Peyer's patch (tissue), 4 donors: Measurements from ENCODE around the gene CLEC4G. TPM values are rescaled to one million over a fixed set of nuclear protein-coding genes. Genes with fewer than 3 reads are reported as not detected.

ENCODE experiments used
- DNase-seq, 3 donors: peaks; one replicate each; pipeline ENCODE4 v3.0.0-alpha.2; 2017 to 2019
- H3K27ac ChIP-seq, 4 donors: fragments of 200-600 bp; sonication (generic); one replicate each; pipeline ENCODE4 v1.5.1; 2016 to 2019
- H3K27me3 ChIP-seq, 2 donors: fragments of 200-600 bp; sonication (generic); one replicate each; pipeline ENCODE4 v1.5.1; 2019
- H3K36me3 ChIP-seq, 3 donors: fragments of 200-600 bp; sonication (generic); one replicate each; pipeline ENCODE4 v1.5.1; 2016 to 2019
- H3K4me1 ChIP-seq, 4 donors: fragments of 200-600 bp; sonication (generic); one replicate each; pipeline ENCODE4 v1.5.1; 2016 to 2019
- H3K4me3 ChIP-seq, 4 donors: fragments of 200-600 bp; sonication (generic); 1 replicate in 3 of 4; 2 replicates in 1 of 4; pipeline ENCODE4 v1.5.1; 2016 to 2019; ENCODE audit warnings: mild to moderate bottlenecking in 1 of 4
- H3K9me3 ChIP-seq, 4 donors: fragments of 200-600 bp; sonication (generic); one replicate each; pipeline ENCODE4 v1.5.1; 2016 to 2019; ENCODE audit warnings: mild to moderate bottlenecking in 1 of 4
- POLR2A ChIP-seq, 2 donors: fragments of 450-650 bp; IDR thresholded peaks; one replicate each; pipeline ENCODE4 v1.5.1; 2017; ENCODE audit warnings: antibody characterized with exemption in 2 of 2, mild to moderate bottlenecking in 2 of 2, moderate library complexity in 2 of 2
- total RNA-seq, 4 donors: library from RNA; depleted of rRNA; stranded (reverse); fragments of >200 nt; gene quantifications; one replicate each; pipeline ENCODE4 v1.1.0, GENCODE V29; 2016
- TF ChIP-seq, protein P1 (sequence below), 6 experiments: fragments of 450-650 bp in 4 of 6; fragments of 200-600 bp in 2 of 6; sonication (generic) in 1 of 6; IDR thresholded peaks; one replicate each; pipeline ENCODE4 v1.5.1; 2017 to 2019; ENCODE audit warnings: antibody characterized with exemption in 6 of 6, mild to moderate bottlenecking in 3 of 6, moderate library complexity in 1 of 6

The CLEC4G gene
- total RNA-seq, 4 donors from 2014 or later, result 1.1 TPM; not detected in 3

DNA sequence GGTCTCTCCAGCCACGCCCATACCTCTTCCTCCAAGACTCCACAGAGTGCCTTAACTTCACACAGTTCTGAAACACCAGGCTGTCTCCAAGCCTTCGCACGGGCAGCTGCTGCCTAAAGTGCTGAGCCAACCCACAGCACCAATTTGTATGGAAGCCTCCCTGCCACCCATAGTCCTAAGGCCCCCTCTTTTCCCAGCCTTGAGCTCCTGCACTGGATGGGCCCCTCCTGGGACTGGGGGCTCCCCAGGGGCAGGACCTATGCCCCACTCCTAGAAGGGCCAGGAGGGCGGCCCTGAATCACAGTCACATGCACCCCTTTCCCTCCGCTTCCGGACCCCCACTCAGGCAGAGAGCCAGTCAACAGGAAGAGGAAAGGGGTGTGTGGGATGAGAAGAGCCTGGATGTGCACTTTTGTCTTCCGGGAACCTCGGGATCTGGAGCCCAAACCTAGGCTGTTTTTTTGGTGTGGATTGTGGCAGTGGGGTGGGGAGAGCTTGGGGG is 24.9 kb downstream of the CLEC4G start:
- Histone ChIP-seq H3K9me3 (no peaks in the 10 kb centered on the region), H3K27me3 (no peaks in the 10 kb centered on the region), H3K36me3 (no peaks in the 10 kb centered on the region), H3K27ac (peak overlapping the region in 3 of 4 donors; percentile 8 to 82 (median 49)), H3K4me3 (no peak overlapping the region), H3K4me1 (peaks cover 0 to 41% (median 3%) of the 10 kb centered on the region in 4 donors)
- no peak for TF ChIP-seq POLR2A (IDR thresholded peaks at IDR 0.05)
- TF ChIP-seq, protein P1, sequence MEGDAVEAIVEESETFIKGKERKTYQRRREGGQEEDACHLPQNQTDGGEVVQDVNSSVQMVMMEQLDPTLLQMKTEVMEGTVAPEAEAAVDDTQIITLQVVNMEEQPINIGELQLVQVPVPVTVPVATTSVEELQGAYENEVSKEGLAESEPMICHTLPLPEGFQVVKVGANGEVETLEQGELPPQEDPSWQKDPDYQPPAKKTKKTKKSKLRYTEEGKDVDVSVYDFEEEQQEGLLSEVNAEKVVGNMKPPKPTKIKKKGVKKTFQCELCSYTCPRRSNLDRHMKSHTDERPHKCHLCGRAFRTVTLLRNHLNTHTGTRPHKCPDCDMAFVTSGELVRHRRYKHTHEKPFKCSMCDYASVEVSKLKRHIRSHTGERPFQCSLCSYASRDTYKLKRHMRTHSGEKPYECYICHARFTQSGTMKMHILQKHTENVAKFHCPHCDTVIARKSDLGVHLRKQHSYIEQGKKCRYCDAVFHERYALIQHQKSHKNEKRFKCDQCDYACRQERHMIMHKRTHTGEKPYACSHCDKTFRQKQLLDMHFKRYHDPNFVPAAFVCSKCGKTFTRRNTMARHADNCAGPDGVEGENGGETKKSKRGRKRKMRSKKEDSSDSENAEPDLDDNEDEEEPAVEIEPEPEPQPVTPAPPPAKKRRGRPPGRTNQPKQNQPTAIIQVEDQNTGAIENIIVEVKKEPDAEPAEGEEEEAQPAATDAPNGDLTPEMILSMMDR (IDR thresholded peaks at IDR 0.05), result no peak
- DNase-seq, result no peak

DNA sequence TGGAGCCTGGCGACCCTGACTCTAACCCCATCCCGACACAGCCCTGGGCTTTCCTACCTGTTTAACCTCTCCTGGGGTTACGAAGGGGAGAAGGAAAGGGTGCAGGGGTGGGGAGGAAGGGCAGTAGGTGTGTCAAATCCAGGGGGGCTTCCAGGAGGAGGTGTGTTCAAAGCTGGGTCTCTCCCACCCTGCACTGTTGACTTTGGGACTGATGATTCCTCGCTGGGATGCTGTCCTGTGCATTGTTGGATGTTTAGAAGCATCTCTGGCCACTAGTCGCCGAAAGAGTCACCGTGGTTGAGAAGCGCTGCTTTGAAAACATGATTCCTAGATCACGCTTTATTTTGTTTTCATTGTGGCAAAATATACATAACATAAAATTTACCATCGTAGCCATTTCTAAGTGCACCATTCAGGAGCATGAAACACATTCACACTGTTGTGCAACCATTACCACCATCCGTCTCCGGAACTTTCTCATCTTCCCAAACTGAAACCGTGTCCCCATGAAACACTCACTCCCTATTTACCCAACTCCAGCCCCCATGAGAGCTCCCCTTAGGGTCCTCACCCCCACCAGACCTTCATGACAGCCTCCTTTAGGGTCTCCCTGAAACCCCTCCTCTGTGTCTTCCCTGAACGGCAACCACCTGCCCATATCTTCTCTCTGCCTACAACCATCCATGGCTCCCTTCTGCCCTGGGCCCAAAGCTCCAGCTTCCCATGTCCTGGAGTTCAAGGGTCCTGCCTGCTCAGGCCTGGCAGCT is 25.5 kb downstream of the CLEC4G start:
- TF ChIP-seq POLR2A (IDR thresholded peaks at IDR 0.05), result no peak
- TF ChIP-seq, protein P1 (IDR thresholded peaks at IDR 0.05), result no peak
- H3K27ac ChIP-seq, result peak overlapping the region; percentile 57 to 82 (median 64)
- peak overlapping the region in 1 of 4 donors; percentile 26 for H3K4me3 ChIP-seq
- no peaks in the 10 kb centered on the region for H3K9me3 ChIP-seq
- H3K4me1 ChIP-seq, result peaks cover 0 to 41% (median 3%) of the 10 kb centered on the region in 4 donors
- no peak for DNase-seq
- H3K36me3 ChIP-seq, result no peaks in the 10 kb centered on the region
- no peaks in the 10 kb centered on the region for H3K27me3 ChIP-seq

DNA sequence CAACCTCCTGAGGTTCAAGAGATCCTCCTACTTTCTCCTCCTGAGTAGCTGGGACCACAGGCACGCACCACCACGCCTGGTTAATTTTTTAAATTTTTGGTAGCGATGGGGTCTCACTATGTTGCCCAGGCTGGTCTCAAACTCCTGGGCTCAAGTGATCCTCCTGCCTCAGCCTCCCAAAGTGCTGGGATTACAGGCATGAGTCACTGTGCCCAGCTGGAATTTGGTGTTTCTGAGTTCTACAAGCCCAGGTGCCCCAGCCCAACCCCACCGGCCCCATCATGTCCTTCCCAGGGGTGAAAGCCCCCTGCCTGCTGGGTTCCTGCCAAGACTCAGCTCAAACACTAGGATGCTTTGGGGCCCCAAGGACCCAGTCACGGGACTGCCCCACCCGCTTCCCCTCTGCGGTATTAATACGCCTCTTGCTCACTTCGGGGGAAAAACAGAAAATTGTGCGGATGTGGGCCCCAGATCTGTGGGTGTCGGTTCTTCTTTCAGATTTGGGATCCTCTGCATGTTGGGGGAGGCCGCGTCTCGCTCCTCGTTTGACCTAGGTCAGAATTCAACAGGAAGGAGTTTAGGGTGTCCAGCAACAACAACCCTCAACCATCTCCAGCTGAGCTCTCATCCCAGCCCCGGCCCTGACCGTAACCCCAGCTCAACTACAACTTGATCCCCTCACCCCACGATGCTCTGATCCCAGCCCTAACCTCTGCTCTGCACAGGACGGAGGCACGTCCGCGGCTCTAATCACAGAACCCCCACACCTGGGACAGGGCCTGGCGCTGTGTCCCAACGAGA is 26.3 kb downstream of the CLEC4G start:
- TF ChIP-seq, protein P1 (IDR thresholded peaks at IDR 0.05), result no peak
- no peak for TF ChIP-seq POLR2A (IDR thresholded peaks at IDR 0.05)
- peak in 2 of 3 donors; percentile 94 for DNase-seq
- Histone ChIP-seq H3K36me3 (no peaks in the 10 kb centered on the region), H3K9me3 (no peaks in the 10 kb centered on the region), H3K4me1 (peaks cover 0 to 41% (median 3%) of the 10 kb centered on the region in 4 donors), H3K27me3 (no peaks in the 10 kb centered on the region), H3K27ac (peak overlapping the region; percentile 57 to 82 (median 64)), H3K4me3 (peak overlapping the region in 1 of 4 donors; percentile 26)

DNA sequence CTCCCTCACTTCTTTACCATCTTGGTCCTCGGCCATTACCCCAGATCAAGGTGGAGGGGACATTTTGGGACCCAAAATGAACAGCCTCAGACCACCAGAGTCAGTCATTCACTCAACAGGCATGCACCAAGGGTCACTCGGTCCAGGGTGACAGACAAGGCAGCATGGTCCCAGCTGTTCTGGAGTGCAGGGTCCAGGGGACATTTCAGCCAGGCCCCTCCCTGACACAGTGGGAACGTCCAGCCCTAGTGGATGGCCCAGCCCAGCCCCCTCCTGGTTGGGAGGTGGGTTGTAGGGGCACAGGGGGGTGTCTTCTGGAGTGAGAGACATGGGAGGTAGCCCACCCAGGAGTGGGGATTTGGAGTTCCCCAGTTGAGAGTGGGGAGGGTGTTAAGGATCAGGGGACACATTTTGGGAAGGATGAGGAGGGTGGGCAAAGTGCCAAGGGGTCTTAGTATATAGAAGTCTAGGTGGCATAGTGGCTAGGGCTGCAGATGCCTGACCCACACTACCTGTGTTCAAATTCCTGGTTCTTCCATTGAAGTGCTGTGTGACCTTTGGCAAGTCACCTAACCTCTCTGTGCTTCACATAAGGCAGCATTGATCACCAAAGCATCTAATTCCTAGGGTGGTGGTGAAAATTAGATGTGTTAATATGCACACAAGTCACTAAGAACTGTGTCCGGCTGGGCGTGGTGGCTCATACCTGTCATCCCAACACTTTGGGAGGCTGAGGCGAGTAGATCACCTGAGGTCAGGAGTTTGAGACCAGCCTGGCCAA is 27.4 kb downstream of the CLEC4G start:
- Histone ChIP-seq H3K4me1 (peaks cover 0 to 41% (median 3%) of the 10 kb centered on the region in 4 donors), H3K27me3 (no peaks in the 10 kb centered on the region), H3K36me3 (no peaks in the 10 kb centered on the region), H3K27ac (peak overlapping the region in 1 of 4 donors; percentile 82), H3K9me3 (no peaks in the 10 kb centered on the region), H3K4me3 (no peak overlapping the region)
- TF ChIP-seq, protein P1 (IDR thresholded peaks at IDR 0.05), result no peak
- TF ChIP-seq POLR2A (IDR thresholded peaks at IDR 0.05), result no peak
- no peak for DNase-seq

DNA sequence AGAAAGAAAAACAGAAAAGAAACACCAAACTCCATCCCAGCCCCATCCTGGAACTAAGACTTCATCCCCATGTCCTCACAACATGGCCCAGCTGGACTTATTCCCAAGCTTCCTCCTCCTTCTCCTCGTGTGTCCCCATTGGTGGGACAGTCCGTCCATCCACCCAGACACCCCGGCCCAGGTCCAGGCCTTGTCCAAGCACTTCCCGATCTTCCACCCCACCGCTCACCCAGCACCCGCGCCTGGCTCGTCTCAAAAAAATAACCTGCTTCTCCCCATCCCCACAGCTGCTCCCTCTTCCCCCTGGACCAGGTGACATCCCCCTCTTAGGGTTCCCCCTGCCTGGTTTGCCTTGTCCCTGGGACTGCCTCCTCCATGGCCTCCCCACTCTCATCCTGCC is 28.6 kb downstream of the CLEC4G start:
- DNase-seq, result no peak
- no peak overlapping the region for H3K4me3 ChIP-seq
- no peak for TF ChIP-seq POLR2A (IDR thresholded peaks at IDR 0.05)
- TF ChIP-seq, protein P1 (IDR thresholded peaks at IDR 0.05), result no peak
- no peaks in the 10 kb centered on the region for H3K9me3 ChIP-seq
- no peaks in the 10 kb centered on the region for H3K27me3 ChIP-seq
- peak overlapping the region in 1 of 4 donors; percentile 82 for H3K27ac ChIP-seq
- H3K4me1 ChIP-seq, result peaks cover 0 to 41% (median 3%) of the 10 kb centered on the region in 4 donors
- no peaks in the 10 kb centered on the region for H3K36me3 ChIP-seq
